HG03045 (cell line): ENCODE measurements around the gene SLIT2.

Source experiments
- ATAC-seq: cut with Tn5 transposase; IDR thresholded peaks from one replicate; pipeline ENCODE4 v1.9.1; 2021; ENCODE audit warnings: mild to moderate bottlenecking, moderate library complexity; ENCODE audit not compliant: unreplicated experiment

SLIT2 gene

DNA sequence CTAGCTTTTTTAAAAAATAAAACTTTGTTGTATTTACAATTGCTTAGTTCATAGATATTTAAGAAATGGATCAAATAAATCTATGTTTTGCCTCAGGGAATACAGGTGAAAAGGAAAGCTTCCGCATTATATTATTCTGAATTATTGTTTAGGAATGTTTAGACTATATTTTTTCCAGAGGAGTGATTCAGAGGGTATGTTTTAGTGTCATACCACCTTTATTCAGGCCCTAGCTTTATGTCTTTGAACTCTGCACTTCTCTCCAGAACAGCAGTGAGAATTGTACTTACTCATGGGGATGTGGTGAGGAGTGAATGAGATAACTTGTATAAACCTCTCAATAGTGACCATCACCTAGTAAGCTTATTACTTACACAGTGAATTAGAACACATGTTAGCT, 14.0 kb downstream of the SLIT2 start:
- no peak for ATAC-seq

DNA sequence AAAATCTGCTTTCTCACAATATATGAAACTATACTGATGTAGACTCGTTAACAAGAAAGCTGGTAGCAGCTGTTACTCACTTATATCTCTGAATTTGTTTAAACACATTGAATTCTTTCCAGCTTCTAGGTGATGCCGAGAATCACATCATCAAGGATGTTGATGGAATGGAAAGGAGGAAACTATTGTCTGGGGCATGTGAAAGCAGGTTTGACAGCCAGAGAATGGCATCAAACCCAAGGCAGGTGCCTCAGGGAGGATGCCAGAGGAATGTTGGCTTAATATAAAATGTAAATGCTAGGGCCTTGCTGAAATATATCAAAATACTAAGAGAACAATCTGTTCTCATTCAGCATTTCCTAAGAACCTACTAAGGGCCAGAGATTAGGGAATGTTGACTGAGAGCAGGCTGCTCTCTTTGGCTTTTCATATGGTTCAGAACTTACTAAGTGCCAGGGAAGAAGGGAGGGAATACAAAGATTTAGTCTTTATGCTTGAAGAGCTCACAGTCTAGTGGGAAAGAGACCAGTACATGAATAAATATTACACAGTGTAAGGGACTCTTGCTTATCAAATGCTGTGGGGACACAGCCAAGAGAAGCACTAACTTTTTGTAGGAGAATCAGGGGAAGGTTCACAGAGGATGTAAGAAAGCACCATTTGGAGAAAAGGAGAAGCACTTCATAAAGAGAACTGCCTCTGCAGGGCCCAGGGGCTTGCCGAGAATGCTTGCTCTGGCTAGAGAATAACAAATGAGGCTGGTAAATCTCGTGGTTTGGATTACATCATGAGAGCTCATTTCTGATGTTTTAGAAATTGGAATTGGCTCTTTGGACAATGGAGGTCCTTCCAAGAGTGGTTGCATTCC, 14.7 kb downstream of the SLIT2 start:
- ATAC-seq = no peak

DNA sequence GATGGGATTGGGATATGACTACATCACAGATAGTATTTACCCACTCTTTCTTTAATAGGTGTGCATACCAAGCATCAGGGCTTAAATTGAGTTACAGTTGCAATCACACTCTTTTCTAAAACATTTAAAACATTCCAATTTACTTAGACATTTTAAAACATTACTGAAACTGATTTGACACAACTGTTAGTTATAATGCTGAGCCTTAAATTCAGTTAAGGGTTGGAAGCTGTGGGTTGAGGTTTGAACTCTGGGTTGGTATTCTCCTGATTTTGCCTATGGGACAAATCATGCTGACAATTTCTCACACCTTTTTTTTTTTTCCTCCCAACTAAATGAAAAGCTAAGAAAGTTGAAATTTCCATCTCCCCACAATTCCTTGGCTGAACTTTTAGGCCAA, 16.3 kb downstream of the SLIT2 start:
- ATAC-seq = no peak

DNA sequence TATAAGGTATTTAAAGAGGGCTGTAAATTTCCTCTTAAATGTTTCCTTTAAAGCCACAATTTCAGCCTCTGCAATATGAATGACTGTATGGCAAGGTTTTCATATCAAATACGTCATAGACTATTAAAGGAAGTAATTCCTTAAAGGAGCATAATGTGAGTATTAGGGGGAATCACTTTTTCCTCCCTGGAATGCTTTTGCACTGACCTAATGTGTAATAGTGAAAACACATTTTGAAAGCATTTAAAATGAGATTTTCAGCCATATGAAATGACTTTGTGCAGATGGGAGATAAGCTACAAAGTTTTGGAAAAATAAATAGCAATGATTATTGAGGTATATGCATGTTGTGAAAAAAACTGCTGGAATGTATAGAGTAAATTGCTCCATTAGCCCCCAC, 17.6 kb downstream of the SLIT2 start:
- no peak for ATAC-seq

DNA sequence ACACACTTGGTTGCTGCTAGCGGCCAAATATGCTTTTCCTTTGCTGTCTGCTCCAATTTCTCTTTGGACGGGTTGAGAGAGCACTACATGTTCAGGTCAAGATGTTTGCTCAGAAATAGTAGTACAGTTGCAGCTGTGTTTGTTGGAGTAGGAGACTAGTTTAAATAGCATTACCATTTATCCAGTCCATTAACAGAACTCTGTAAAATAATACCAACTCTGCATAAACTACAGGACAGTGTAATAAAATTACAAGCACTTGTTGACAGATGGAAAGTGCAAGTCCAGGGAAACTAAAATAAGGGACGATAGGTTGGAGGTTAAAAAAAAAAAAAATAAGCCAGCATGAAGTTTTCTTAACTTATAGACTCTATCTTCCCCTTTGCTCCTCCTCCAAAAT, 20.2 kb downstream of the SLIT2 start:
- no peak for ATAC-seq

DNA sequence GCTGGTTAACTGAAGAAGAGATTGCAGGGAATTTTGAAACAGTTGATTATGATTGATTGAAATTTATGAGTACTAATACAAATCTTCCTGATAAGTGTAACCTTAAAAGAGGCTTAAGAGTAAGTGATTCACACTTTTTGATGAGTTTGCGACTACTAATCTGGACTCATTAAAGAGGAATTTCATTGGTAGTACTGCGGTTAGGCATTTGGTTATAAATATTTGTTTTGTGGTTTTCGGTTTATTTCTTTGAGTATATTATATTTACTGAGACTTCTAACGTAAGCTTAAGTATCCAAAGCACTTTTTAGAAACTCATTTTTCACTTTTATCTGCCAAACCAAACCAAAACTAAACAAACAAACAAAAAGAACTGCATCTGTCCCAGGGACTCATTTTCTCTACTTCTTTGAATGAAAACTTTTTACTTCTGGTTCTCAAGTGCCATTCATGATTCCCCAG, 20.7 kb downstream of the SLIT2 start:
- no peak for ATAC-seq

DNA sequence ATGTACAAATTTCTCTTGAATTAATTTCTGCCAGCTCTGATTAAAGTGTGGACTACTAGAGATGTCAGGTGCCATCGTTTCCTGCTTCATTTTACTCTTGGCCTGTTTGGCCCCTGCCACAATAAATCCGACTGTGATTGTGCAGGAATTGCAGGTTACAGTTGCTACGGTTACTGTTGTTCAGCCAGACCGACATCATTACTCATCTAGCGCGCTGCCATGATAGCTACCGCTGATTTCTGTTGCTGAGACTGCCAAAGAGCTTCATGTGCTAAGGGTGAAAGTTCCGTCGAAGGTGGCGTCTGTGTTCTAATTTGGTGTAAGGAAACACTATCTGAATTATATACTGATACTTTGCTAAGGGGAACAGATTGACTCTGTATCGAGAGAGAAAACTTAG, 22.1 kb downstream of the SLIT2 start:
- no peak for ATAC-seq

DNA sequence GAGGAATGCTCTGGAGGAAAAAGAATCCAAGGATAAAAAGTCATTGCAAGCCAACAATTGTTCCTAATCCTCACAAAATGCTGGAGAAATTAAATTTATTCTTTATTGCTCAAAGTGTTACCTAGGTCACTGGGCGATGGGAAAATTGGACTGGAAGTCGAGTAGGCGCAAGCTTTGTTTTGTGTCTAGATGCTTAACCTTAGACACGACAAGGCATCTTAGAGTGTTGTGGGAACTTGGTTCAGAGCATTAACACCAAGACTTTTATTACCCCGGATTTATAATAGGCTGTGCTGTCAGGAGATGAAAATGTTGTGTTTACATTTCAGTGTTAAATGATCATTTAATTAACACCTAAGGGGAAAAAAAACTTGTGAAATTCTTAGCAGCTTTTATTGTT, 25.1 kb downstream of the SLIT2 start:
- ATAC-seq = no peak

DNA sequence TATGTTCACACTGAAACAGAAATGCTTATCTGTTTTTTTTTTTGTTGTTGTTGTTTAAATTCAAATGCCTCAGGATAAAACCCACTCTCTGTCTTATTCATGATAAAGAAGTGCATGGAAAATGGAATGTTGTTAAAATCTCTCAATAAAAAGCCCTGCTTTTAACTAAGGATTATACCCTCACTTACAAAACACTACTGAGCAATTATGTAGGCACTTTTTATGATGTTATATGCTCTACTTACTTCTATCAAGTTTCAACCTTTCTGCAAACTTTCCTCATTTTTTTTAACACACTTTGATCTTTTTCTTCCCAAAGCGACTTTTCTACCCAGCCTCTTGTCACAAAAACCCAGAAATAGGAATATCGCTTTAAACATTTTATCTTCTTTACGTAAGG, 26.5 kb downstream of the SLIT2 start:
- no peak for ATAC-seq

DNA sequence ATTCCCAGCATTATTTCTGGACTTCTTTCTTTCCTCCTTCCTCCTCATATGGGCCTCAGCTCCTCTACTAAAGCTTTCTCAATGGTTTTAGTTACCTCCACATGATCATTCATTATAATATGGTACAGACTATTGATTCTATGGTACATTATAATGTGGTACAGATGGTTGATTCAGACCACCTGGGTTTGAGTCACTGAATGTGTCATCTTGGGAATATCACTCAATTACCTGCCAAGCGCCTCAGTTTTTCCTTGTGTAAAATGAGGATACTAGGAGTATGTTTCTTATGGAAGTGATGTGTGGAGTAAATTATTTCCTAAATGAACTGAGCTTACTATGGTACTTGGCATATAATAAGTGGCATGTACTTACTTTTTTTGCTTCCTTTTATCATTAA, 27.7 kb downstream of the SLIT2 start:
- ATAC-seq = no peak

DNA sequence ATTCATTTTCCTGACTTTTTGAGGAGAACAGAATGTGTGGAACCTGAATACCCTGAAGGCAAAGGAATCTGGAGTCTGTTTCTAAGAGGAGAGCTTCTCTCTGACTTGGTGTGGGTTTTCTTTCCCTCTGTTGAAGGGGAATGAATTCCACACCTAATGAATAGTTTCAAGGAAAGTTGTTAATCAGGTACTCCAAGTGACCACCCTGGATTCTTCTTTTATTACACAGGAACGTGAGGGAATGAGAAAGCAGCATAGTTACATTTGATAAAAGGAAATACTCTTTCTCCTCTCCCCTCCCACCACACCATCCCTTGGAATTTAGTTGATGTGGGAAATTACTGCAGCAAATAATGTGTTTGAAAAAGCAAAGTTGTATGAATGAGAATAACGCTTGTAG, 29.7 kb downstream of the SLIT2 start:
- no peak for ATAC-seq

DNA sequence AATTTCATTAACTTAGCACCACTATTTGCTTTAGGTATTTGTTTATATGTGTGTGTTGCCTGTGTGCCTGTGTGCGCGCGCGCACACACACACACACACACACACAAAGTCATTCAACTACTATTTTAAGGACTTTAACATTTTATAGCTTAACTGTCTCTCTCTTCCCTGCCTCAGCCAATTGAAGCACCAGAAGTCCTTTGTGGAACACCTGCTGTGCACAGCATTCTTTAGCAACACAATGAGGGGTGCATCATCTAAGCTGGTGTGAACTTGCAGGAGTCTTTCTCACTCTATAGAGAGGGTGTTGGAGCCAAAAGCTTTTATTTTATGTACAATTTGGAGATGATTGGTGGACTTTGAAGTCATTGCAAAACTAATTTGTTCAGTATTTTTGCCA, 31.3 kb downstream of the SLIT2 start:
- no peak for ATAC-seq

DNA sequence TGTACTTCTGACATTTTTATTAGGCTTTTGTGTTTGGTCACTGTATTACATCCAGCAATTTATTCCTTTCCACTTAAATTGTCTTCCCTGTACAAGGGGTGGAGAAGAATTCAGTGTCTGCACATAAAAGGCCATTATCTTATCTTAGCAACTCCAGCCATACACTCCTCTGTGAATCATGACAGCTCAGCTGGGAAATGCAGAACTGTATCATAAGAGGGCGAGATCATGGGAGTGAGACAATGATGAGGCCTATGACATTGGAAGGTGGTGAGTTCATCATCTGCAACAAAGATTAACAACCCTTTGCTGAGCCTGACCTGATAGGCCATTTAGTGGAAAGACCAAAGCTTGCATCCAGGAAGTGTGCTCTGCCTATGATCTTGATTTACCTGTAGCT, 33.3 kb downstream of the SLIT2 start:
- no peak for ATAC-seq

DNA sequence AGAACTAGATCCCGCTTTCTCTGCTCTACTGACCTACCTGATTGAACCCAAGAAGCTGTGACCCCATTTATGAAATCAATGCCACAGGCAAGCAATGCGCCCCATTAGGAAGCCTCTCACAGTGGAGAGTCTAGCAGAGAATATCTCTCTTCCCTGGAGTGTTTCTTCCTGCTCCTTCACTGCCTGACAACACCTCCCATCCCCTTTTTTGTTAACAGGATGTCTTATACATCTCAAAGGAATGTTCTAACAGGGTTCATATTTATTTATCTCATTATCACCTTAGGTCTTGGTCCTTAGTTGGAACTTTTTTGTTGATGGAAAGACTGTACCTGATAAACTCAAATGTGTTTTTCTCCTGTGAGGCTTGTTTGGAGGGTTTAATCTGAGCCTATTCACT, 35.5 kb downstream of the SLIT2 start:
- ATAC-seq = no peak

DNA sequence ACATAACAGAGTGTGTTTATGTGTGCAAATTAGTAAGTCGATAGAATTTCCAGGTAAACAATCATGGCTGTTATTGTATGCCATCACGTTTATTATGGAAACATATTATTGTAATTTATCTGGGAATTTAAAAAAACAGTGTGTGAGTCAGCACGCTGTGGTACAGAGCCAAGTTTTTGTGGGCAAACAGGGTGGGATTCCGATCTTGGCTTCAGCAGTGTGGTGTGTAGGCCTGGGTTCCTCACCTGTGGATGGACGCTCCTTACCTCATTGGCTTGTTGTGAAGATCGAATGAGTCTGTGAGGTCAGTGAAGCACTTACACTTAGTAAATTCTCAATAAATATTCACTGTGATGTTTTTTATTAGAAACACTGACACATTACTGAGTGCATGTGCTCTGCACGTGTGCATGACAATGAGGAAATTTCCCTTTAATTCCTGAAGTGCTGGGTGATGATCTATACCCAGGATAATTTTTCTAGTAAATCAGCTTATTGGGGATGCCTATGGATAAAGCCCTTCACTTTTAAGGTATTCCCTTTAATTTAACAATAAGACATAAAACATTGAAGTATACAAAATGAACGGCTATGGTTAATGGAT, 36.4 kb downstream of the SLIT2 start:
- no peak for ATAC-seq

DNA sequence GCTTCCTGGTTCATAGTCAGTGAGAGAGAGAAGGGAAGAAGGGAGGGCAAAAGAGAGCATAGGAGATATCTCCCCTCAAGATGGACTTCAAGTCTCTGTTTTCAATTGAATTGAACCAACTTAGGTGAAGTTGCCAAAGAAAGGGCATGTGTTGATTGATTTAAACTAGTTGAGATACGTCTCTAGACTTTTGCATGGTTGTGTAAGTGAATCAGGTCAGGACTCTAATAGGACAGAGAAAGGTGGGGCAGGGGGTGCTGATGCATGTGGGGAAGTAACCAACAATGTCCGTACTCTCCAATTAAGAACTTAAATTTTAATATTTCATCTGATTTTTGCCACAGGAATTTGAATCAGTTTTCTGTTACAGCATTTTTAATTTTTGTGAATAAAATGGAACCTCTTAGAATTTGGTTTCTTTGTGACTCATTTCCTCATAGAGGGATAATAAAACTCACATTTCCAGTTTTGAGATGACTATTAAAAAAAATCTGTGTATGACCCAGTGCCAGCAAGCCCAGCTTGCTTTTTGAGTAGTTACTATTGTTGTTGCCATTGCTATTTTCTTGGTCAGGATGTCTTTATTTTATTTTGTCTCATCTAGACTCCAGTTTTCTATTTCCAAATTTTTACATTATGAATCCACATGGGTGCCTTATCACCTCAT, 37.3 kb downstream of the SLIT2 start:
- ATAC-seq = no peak

DNA sequence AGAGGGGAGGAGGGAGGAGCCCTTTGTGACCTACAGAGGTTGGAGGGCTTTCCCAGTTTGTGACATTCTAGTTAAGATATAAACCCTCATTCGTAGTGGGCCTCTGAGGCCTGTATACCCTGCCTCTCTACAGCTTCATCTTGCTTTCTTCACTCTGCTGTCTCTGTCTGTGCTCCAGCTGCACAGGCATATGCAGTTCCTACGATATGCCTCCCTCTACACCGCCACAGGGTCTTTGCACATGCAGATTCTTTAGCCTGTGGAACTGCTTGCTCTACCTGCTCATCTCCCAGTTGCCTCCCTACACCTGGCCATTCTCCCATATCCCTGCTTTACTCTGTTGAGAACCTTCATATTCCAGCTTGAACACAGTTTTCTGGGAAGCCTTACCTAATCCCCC, 38.1 kb downstream of the SLIT2 start:
- ATAC-seq = no peak

DNA sequence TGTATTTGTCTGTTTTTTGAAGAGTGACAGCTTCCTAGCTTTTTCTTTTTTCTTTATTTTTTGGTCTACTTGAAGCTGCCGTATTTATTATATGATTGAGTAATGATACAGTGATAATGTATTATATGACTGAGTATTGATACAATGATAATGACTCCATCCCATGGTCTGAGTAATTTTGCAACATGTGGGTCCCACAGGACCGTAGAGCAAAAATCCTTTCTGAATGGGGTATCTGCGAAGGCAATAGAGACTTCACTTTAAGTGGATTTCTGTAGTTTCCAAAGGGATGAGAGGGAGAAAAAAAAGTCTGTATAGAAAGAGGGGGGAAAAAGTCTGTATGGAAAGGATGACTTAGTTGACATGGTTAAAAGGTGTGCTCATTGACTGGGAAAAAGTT, 41.0 kb downstream of the SLIT2 start:
- ATAC-seq = no peak

DNA sequence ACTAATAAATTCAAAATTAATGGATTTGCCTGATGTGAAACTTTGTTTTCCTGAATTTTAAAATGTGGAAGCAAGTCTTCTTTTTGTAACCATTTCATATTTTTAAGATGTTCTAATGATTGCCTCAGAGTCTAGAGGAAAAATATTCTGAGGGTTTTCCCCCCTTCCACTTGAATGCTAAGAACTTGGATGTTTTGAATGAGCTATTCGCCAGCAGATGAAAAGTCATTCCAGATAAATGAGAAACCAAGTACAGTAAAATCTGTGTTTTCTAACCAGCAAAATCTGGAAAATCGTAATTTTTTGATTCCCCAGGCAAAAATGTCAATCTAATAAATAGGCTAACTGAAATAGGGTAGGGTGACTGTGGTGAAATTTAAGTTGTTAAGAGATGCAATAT, 45.6 kb downstream of the SLIT2 start:
- no peak for ATAC-seq

DNA sequence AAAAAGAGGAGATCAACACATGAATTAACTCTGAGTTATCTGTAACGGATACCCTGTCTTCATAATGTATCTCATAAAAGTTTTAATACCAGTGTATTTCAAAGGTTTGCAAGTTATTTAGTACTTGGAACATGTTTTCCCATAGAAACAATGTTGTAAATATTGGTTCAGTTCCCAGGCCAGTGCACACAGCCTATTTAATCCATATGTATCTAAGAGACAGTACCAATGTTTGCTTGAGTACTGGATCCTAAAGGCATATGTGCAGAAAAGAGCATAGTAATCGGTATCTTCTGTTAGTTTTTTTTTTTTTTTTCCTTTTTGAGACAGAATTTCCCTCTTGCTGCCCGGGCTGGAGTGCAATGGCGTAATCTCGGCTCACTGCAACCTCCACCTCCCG, 46.1 kb downstream of the SLIT2 start:
- ATAC-seq = no peak

DNA sequence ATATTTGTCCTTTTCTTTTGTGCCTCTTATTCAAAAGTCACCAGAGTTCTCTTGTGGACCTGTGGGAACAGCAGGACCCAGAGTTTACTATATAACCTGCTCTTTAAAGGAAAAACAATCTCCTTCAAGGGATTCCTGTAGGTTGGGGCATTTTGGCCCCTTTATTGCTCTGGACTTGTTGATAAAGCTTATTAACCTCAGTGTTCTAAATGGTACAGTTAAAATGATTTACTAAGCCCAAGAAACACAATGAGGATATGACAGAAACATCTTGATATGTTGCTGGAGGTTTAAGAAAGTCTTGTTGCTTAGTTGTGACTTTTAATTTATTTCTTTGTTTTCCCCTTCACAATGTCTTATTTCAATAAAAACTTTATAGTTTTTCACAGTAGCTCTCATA, 46.8 kb downstream of the SLIT2 start:
- no peak for ATAC-seq

DNA sequence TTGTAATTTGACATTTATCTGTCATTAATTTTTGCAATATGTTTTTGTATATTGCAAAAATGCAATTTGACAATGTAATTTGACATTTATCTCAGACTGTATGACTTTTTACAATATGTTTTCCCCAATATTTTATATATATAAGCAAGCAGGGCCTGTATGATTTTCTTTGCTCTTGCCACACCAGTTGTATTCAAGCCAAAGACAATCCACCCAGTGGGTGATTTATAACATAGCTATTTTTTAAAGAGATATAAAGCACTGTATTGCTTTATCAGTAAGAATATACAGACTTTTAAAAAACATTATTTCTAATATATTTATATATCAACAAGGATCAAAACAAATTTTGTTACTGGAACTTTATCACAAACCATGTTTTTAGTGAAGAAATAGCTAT, 47.3 kb downstream of the SLIT2 start:
- ATAC-seq = no peak
